Activated naive CD4-positive, alpha-beta T cell treated with Interleukin-2 at 50 U/mL for 16 hours (primary cell): ENCODE data around the gene ONECUT1.
"Not testable (repeated sequence)": the region's sequence is repeated elsewhere in the genome, so short reads cannot be mapped to it uniquely, and the experiment has no call there.

Source experiments
- DNase-seq: peaks from one replicate; pipeline ENCODE4 v3.0.0-alpha.2; 2020

ONECUT1 gene

GRCh38 chr15:52790169-52790708 is at the start of gene ONECUT1:
Gene ONECUT1, minus strand, starts transcription at chr15:52790336. Its CDS starts 452 bp downstream, at chr15:52789884.
- peak; percentile 55 for DNase-seq

- DNase-seq = no peak
These were observed 44.2 kb upstream of the ONECUT1 start for GRCh38 chr15:52834379-52834778.

GRCh38 chr15:52824169-52824942 is 34.2 kb upstream of the ONECUT1 start:
- not testable (repeated sequence) for DNase-seq

GRCh38 chr15:52822475-52822874 is 32.3 kb upstream of the ONECUT1 start:
- DNase-seq = no peak

GRCh38 chr15:52819253-52819652 is 29.1 kb upstream of the ONECUT1 start:
- DNase-seq = no peak

GRCh38 chr15:52815899-52816298 is 25.8 kb upstream of the ONECUT1 start:
- DNase-seq = not testable (repeated sequence)

- no peak for DNase-seq
These were observed 18.9 kb upstream of the ONECUT1 start for GRCh38 chr15:52808996-52809395.

- DNase-seq = no peak
These were observed 18.3 kb upstream of the ONECUT1 start for GRCh38 chr15:52808441-52808840.

- DNase-seq = no peak
These were observed 16.1 kb upstream of the ONECUT1 start for GRCh38 chr15:52806284-52806655.

- no peak for DNase-seq
These were observed 15.5 kb upstream of the ONECUT1 start for GRCh38 chr15:52805351-52806283.

- no peak for DNase-seq
These were observed 14.5 kb upstream of the ONECUT1 start for GRCh38 chr15:52804526-52805081.

GRCh38 chr15:52803467-52804306 is 13.6 kb upstream of the ONECUT1 start:
- DNase-seq = no peak

GRCh38 chr15:52803108-52803466 is 13.0 kb upstream of the ONECUT1 start:
- DNase-seq = no peak

GRCh38 chr15:52802110-52802509 is 12.0 kb upstream of the ONECUT1 start:
- DNase-seq = no peak

GRCh38 chr15:52801748-52802085 is 11.6 kb upstream of the ONECUT1 start:
- DNase-seq = no peak

- no peak for DNase-seq
These were observed 11.0 kb upstream of the ONECUT1 start for GRCh38 chr15:52800828-52801747.

- no peak for DNase-seq
These were observed 9.1 kb upstream of the ONECUT1 start for GRCh38 chr15:52799145-52799811.

GRCh38 chr15:52798529-52799101 is 8.5 kb upstream of the ONECUT1 start:
- DNase-seq = no peak

GRCh38 chr15:52797625-52798501 is 7.7 kb upstream of the ONECUT1 start:
- DNase-seq = no peak
